HG03575 (cell line): ENCODE measurements around the gene ETV1.

Experiments
- ATAC-seq: cut with Tn5 transposase; IDR thresholded peaks from one replicate; pipeline ENCODE4 v1.9.1; 2021; ENCODE audit not compliant: unreplicated experiment, insufficient number of reproducible peaks, low FRiP score; ENCODE audit errors: extremely low read depth

Gene ETV1

GRCh38 chr7:13988731-13989125 is 738 bp downstream of the ETV1 start:
- no peak for ATAC-seq

- ATAC-seq, result no peak
Measured at GRCh38 chr7:13988065-13988464, 1.4 kb downstream of the ETV1 start.

GRCh38 chr7:13987395-13987794 is 2.1 kb downstream of the ETV1 start:
- ATAC-seq, result no peak

GRCh38 chr7:13986208-13986607 is 3.3 kb downstream of the ETV1 start:
- no peak for ATAC-seq

GRCh38 chr7:13984831-13985685 is 4.4 kb downstream of the ETV1 start:
- no peak for ATAC-seq

GRCh38 chr7:13984061-13984460 is 5.4 kb downstream of the ETV1 start:
- ATAC-seq, result no peak

- no peak for ATAC-seq
Measured at GRCh38 chr7:13982940-13983677, 6.4 kb downstream of the ETV1 start.

- ATAC-seq, result no peak
Measured at GRCh38 chr7:13981070-13981469, 8.4 kb downstream of the ETV1 start.

GRCh38 chr7:13980474-13980873 is 9.0 kb downstream of the ETV1 start:
- no peak for ATAC-seq

GRCh38 chr7:13979671-13980435 is 9.6 kb downstream of the ETV1 start:
- ATAC-seq, result no peak

GRCh38 chr7:13976594-13976993 is 12.9 kb downstream of the ETV1 start:
- ATAC-seq, result no peak

GRCh38 chr7:13965077-13965476 is 24.4 kb downstream of the ETV1 start:
- ATAC-seq, result no peak

- ATAC-seq, result no peak
Measured at GRCh38 chr7:13963925-13964324, 25.5 kb downstream of the ETV1 start.

GRCh38 chr7:13955494-13955893 is 34.0 kb downstream of the ETV1 start:
- ATAC-seq, result no peak

GRCh38 chr7:13953368-13953767 is 36.1 kb downstream of the ETV1 start:
- no peak for ATAC-seq

- no peak for ATAC-seq
Measured at GRCh38 chr7:13952921-13953320, 36.5 kb downstream of the ETV1 start.

- no peak for ATAC-seq
Measured at GRCh38 chr7:13949939-13950338, 39.5 kb downstream of the ETV1 start.

- ATAC-seq, result no peak
Measured at GRCh38 chr7:13949445-13949844, 40.0 kb downstream of the ETV1 start.

- ATAC-seq, result no peak
Measured at GRCh38 chr7:13948019-13948801, 41.3 kb downstream of the ETV1 start.
